ENCODE data around the gene HNRNPUL2. TPM values are rescaled to one million over a fixed set of nuclear protein-coding genes. Genes with fewer than 3 reads are reported as not detected.

HNRNPUL2 gene
- total and polyA plus RNA-seq, 4 donors = 25.6 to 53.1 (median 35.5) TPM

DNA sequence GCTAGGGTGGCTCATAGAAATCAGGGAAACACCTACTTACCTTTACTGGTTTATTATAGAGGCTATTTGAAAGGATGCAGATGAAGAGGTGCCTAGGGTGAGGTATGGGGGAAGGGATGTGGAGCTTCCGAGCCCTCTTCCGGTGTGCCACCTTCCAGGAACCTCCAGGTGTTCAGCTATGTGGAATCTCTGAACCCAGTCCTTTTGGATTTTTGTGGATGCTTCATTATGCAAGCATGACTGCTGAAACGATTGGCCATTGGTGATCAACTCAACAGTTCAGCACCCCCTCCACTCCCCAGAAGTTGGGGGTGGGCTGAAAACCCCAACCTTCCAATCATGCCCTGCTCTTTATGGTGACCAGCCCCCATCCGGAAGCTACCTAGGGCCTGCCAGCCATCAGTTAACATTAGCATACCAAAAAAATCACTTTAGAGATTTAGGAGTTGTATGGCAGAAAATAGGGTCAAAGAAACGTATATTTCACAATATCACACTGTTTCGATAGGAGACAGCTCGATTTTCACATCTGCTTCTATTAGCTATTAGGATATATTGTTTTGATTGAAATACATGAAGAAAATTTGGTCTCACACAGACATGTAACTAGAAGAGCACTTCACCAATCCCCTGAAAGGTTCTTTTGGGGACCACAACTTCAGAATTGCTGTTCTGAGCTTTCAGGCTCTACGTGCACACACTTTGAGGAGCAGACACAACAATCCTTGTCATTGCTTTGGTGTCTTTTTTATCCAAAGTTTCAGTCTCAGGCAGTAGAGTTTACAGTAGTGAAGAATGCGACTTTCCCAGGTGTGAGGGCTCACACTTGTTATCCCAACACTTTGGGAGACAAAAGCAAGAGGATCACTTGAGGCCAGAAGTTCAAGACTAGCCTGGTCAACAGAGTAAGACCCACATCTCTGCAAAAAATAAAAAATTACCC lies 30.9 kb upstream of the HNRNPUL2 start:
- Histone ChIP-seq H3K4me3 (no peak overlapping the region), H3K9ac (ENCODE audit: insufficient read depth in 1 of 2, low read length in 2 of 2) (no peak overlapping the region), H3K27ac (ENCODE audit: low read depth in 1 of 2, low read length in 1 of 2) (no peak overlapping the region), H3K27me3 (ENCODE audit: control insufficient read depth in 3 of 3, insufficient read depth in 3 of 3, low read length in 2 of 3) (no peaks in the 10 kb centered on the region), H3K9me3 (ENCODE audit: control insufficient read depth in 4 of 4, insufficient read depth in 3 of 4, low read length in 3 of 4) (no peaks in the 10 kb centered on the region), H3K4me1 (ENCODE audit: control insufficient read depth in 5 of 5, insufficient read depth in 5 of 5, low read length in 5 of 5) (peaks cover 0 to 19% (median 7%) of the 10 kb centered on the region in 5 donors), H3K36me3 (ENCODE audit: control insufficient read depth in 4 of 4, insufficient read depth in 4 of 4, low read length in 4 of 4) (peaks cover 0 to 5% (median 2%) of the 10 kb centered on the region in 4 donors)
- 65 to 73% methylated on average over 9 of the region's 9 CpGs for WGBS, 2 donors
- DNase-seq = no peak
- no peak for ATAC-seq (ENCODE audit: insufficient read depth, low FRiP score)
- TF ChIP-seq, protein P1, sequence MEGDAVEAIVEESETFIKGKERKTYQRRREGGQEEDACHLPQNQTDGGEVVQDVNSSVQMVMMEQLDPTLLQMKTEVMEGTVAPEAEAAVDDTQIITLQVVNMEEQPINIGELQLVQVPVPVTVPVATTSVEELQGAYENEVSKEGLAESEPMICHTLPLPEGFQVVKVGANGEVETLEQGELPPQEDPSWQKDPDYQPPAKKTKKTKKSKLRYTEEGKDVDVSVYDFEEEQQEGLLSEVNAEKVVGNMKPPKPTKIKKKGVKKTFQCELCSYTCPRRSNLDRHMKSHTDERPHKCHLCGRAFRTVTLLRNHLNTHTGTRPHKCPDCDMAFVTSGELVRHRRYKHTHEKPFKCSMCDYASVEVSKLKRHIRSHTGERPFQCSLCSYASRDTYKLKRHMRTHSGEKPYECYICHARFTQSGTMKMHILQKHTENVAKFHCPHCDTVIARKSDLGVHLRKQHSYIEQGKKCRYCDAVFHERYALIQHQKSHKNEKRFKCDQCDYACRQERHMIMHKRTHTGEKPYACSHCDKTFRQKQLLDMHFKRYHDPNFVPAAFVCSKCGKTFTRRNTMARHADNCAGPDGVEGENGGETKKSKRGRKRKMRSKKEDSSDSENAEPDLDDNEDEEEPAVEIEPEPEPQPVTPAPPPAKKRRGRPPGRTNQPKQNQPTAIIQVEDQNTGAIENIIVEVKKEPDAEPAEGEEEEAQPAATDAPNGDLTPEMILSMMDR (IDR thresholded peaks at IDR 0.05; ENCODE audit: control extremely low read depth, extremely low read depth) = no peak

- Histone ChIP-seq H3K36me3 (ENCODE audit: control insufficient read depth in 4 of 4, insufficient read depth in 4 of 4, low read length in 4 of 4) (peaks cover 0 to 16% (median 10%) of the 10 kb centered on the region in 4 donors), H3K4me1 (ENCODE audit: control insufficient read depth in 5 of 5, insufficient read depth in 5 of 5, low read length in 5 of 5) (peaks cover 0 to 11% (median 0%) of the 10 kb centered on the region in 5 donors), H3K27ac (ENCODE audit: low read depth in 1 of 2, low read length in 1 of 2) (no peak overlapping the region), H3K9me3 (ENCODE audit: control insufficient read depth in 4 of 4, insufficient read depth in 3 of 4, low read length in 3 of 4) (no peaks in the 10 kb centered on the region), H3K9ac (ENCODE audit: insufficient read depth in 1 of 2, low read length in 2 of 2) (no peak overlapping the region), H3K27me3 (ENCODE audit: control insufficient read depth in 3 of 3, insufficient read depth in 3 of 3, low read length in 2 of 3) (no peaks in the 10 kb centered on the region), H3K4me3 (no peak overlapping the region)
- TF ChIP-seq, protein P1 (IDR thresholded peaks at IDR 0.05; ENCODE audit: control extremely low read depth, extremely low read depth) = no peak
- 86 to 90% methylated on average over 10 of the region's 10 CpGs for WGBS, 2 donors
- no peak for ATAC-seq (ENCODE audit: insufficient read depth, low FRiP score)
- no peak for DNase-seq
These were observed 27.9 kb upstream of the HNRNPUL2 start for GRCh38 chr11:62755086-62755615.

DNA sequence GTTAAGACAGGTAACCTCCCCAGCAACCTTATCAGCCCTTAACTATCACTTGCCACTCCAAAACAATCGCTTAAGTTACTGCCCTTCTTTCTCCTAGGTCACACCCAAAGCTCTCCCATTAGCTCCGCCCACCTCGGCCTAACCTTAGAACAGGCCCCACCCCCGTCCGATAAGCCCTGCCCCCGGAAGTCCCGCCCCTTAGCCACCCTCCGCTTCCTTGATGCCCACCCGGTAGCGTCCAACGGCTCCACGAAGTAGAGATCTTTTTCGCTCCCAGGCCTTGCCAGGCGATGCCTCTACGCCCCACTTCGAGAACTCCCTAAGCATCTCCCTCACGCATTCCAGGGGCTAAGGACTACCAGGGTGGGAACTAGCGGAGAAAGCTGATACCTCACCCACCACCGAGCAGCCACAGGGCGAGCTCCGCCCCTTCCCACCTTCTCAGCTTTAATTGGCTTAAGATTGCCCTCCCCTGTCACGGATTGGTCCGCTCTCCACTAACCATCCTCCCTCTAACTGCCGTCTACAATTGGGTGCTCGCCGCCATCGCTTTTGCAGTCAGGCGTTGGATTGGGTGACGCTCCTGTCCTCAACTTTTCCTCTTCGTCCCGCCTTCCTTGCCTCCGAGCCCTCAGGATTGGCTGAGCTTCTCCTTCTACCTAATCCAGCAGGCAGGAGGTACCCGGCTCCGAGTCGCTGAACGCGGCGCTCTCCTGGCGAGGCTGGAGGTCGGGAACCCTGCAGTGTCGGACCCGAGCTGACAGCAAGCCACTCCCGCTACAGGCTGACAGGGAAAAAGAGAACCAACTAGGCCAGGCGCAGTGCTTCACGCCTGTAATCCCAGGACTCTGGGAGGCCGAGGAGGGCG lies 26.7 kb upstream of the HNRNPUL2 start, which contains the start of gene ZBTB3:
Gene ZBTB3, minus strand, starts transcription at position 425 of the 868 bp plus-strand sequence. CDS start 496 bp downstream, outside the sequence.
- peaks cover 0 to 11% (median 0%) of the 10 kb centered on the region in 5 donors for H3K4me1 ChIP-seq (ENCODE audit: control insufficient read depth in 5 of 5, insufficient read depth in 5 of 5, low read length in 5 of 5)
- H3K27me3 ChIP-seq (ENCODE audit: control insufficient read depth in 3 of 3, insufficient read depth in 3 of 3, low read length in 2 of 3) = no peaks in the 10 kb centered on the region
- no peaks in the 10 kb centered on the region for H3K9me3 ChIP-seq (ENCODE audit: control insufficient read depth in 4 of 4, insufficient read depth in 3 of 4, low read length in 3 of 4)
- peak within 1 kb of the TSS; percentile 92 to 96 for H3K27ac ChIP-seq (ENCODE audit: low read depth in 1 of 2, low read length in 1 of 2)
- peak within 1 kb of the TSS in 1 of 2 donors; percentile 91 for H3K9ac ChIP-seq (ENCODE audit: insufficient read depth in 1 of 2, low read length in 2 of 2)
- ATAC-seq (ENCODE audit: insufficient read depth, low FRiP score) (peak; percentile 98), DNase-seq (peak; percentile 98 to 100 (median 99))
- 1% methylated on average over 47 of the region's 47 CpGs for WGBS, 2 donors
- peak within 1 kb of the TSS; percentile 71 for H3K4me3 ChIP-seq
- peaks cover 0 to 20% (median 11%) of the 10 kb centered on the region in 4 donors for H3K36me3 ChIP-seq (ENCODE audit: control insufficient read depth in 4 of 4, insufficient read depth in 4 of 4, low read length in 4 of 4)
- TF ChIP-seq, protein P1 (IDR thresholded peaks at IDR 0.05; ENCODE audit: control extremely low read depth, extremely low read depth) = no peak
